D721Med (cell line): ENCODE results near the gene MPRIP.

Experiments
- DNase-seq: peaks from one replicate; pipeline ENCODE4 v3.0.0; 2011; ENCODE audit warnings: low spot score; ENCODE audit not compliant: insufficient read length
- FAIRE-seq: peaks from 2 replicates; lab custom pipeline; 2011; peaks lifted over from hg19 to GRCh38; lab: Jason Lieb, UNC
- TF ChIP-seq, protein P1 (sequence below): IDR thresholded peaks from 2 replicates; pipeline ENCODE4 v1.5.1; 2012; ENCODE audit warnings: mild to moderate bottlenecking, control low read depth; ENCODE audit not compliant: insufficient read depth; ENCODE audit errors: missing control alignments

Gene MPRIP

DNA sequence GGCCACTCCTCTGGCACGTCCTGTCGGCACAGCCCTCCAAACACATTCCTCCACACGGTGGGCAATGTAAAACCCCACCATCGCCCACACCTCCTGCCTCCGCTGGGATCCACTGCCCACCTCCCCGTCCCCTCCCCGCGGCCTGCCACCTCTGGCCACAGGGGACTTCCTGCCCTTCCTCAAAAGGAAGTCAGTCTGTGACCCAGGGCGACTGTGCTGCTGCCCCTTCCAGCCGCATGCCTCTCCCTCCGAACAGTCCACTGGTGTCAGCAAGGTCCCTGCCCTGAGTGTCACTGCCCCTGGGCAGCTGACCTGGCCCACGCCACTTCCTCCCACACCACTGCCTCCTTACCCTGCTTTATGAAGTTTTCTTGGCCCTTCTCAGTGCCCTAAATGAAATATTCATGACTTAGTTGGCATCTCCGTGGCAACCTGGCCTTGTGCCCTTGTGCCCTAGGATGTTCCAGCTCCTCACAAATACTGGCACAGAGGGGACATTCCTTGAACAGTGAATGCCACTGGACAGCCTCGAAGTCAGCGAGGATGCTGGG is 161.9 kb downstream of the MPRIP start:
- TF ChIP-seq, protein P1, sequence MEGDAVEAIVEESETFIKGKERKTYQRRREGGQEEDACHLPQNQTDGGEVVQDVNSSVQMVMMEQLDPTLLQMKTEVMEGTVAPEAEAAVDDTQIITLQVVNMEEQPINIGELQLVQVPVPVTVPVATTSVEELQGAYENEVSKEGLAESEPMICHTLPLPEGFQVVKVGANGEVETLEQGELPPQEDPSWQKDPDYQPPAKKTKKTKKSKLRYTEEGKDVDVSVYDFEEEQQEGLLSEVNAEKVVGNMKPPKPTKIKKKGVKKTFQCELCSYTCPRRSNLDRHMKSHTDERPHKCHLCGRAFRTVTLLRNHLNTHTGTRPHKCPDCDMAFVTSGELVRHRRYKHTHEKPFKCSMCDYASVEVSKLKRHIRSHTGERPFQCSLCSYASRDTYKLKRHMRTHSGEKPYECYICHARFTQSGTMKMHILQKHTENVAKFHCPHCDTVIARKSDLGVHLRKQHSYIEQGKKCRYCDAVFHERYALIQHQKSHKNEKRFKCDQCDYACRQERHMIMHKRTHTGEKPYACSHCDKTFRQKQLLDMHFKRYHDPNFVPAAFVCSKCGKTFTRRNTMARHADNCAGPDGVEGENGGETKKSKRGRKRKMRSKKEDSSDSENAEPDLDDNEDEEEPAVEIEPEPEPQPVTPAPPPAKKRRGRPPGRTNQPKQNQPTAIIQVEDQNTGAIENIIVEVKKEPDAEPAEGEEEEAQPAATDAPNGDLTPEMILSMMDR = no peak
- no peak for FAIRE-seq
- no peak for DNase-seq

GRCh38 chr17:17204635-17205231 is 162.5 kb downstream of the MPRIP start:
- TF ChIP-seq, protein P1 = no peak
- FAIRE-seq (no peak), DNase-seq (no peak)

- FAIRE-seq = no peak
- DNase-seq = no peak
- TF ChIP-seq, protein P1 = no peak
Measured at GRCh38 chr17:17205368-17206123, 163.3 kb downstream of the MPRIP start.

GRCh38 chr17:17206124-17206912 is 164.1 kb downstream of the MPRIP start, which contains the start of gene PLD6:
Gene PLD6 (minus strand): TSS chr17:17206333. CDS start chr17:17206286, 47 bp downstream.
- DNase-seq (peak; percentile 85), FAIRE-seq (no peak)
- TF ChIP-seq, protein P1 = no peak

- TF ChIP-seq, protein P1 = no peak
- no peak for DNase-seq
- no peak for FAIRE-seq
Measured at GRCh38 chr17:17206913-17207335, 164.7 kb downstream of the MPRIP start.

DNA sequence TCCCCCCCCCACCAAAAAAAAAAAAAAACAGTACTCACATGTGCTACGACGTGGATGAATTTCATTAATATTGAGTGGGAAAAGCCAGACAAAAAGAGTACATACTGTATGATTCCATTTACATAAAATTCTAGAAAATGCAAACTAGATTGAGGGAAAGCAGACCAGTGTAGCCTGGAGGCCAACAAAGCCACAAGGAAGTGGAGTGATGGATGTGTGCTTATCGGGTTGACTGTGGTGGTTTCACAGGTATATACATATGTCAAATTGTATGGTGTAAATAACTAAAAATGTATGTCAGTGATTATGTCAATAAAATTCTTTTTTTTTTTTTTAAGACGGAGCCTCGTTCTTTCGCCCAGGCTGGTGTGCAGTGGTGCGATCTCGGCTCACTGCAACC is 165.7 kb downstream of the MPRIP start:
- FAIRE-seq = no peak
- no peak for DNase-seq
- TF ChIP-seq, protein P1 = no peak
